HepG2 (cell line): ENCODE results near the gene TBC1D1. TPM values are rescaled to one million over a fixed set of nuclear protein-coding genes. Genes with fewer than 3 reads are reported as not detected.

Experiments
- ATAC-seq: fragments of 200-7000 bp; cut with Tn5 transposase; 3 replicates; pipeline ENCODE4 v1.9.1; 2020; ENCODE audit warnings: mild to moderate bottlenecking, moderate library complexity
- BruUV-seq: library from RNA; stranded (reverse); fragments of 400-500 nt; replicated peaks from 2 replicates; lab custom pipeline; 2021; lab: Mats Ljungman, UMichigan
- CTCF ChIA-PET: fragments of 300-600 bp; formaldehyde crosslinking; extraction: SDS; loops from one replicate; lab custom pipeline; 2021; ENCODE audit warnings: low total read pairs, inconsistent platforms, low intra/inter-chr PET ratio; lab: Yijun Ruan, JAX
- POLR2A ChIA-PET: fragments of 350-600 bp; sonication (Branson Sonifier 250); formaldehyde crosslinking; loops from one replicate; lab custom pipeline; 2020; ENCODE audit warnings: antibody characterized with exemption, inconsistent platforms; lab: Yijun Ruan, JAX
- DNase-seq: peaks from one replicate; pipeline ENCODE4 v3.0.0-alpha.2; 2015; ENCODE audit warnings: low spot score
- FAIRE-seq: peaks from 3 replicates; lab custom pipeline; 2011; peaks lifted over from hg19 to GRCh38; lab: Jason Lieb, UNC
- H2AFZ ChIP-seq: one replicate; pipeline ENCODE4 v1.6.1; 2011; ENCODE audit warnings: low read length, inconsistent platforms
- H3K27ac ChIP-seq: fragments of 300-600 bp; 3 replicates; pipeline ENCODE4 v1.8.0; 2011; ENCODE audit warnings: mixed run types, mild to moderate bottlenecking, mixed read lengths, low read length, inconsistent platforms; ENCODE audit not compliant: insufficient read depth; ENCODE audit errors: extremely low read length
- H3K27me3 ChIP-seq, 2 experiments: fragments of 200-600 bp in 1 of 2; 2 replicates in 1 of 2; 3 replicates in 1 of 2; pipeline versions ENCODE4 v1.6.0 to v1.8.0; 2011; ENCODE audit warnings: low read length in 2 of 2, mild to moderate bottlenecking in 2 of 2, moderate library complexity in 2 of 2, inconsistent platforms in 1 of 2; ENCODE audit not compliant: insufficient read depth in 2 of 2, control insufficient read depth in 1 of 2
- H3K36me3 ChIP-seq, 2 experiments: fragments of 200-600 bp in 1 of 2; replicated peaks in 1 of 2; 2 replicates in 1 of 2; 3 replicates in 1 of 2; pipeline versions ENCODE4 v1.5.1 to v1.8.0; 2011; ENCODE audit warnings: low read length in 2 of 2, inconsistent platforms in 1 of 2; ENCODE audit not compliant: insufficient read depth in 2 of 2, control insufficient read depth in 1 of 2
- H3K4me1 ChIP-seq: 2 replicates; pipeline ENCODE4 v1.5.1; 2012; ENCODE audit warnings: low read length, inconsistent platforms; ENCODE audit not compliant: insufficient read depth
- H3K4me2 ChIP-seq: 2 replicates; pipeline ENCODE4 v1.6.0; 2011; ENCODE audit warnings: low read depth, low read length, inconsistent platforms
- H3K4me3 ChIP-seq, 3 experiments: fragments of 200-600 bp in 1 of 3; sonication (generic), shearing (Covaris generic) in 1 of 3; replicated peaks in 1 of 3; 2 replicates each; pipeline ENCODE4 v1.5.1; 2011 to 2016; ENCODE audit warnings: low read length in 3 of 3, inconsistent platforms in 2 of 3, low read depth in 2 of 3, mild to moderate bottlenecking in 2 of 3, control low read depth in 1 of 3, mixed read lengths in 1 of 3; ENCODE audit not compliant: insufficient read depth in 1 of 3
- H3K79me2 ChIP-seq: one replicate; pipeline ENCODE4 v1.6.1; 2011; ENCODE audit warnings: low read length, inconsistent platforms; ENCODE audit not compliant: insufficient read depth
- H3K9ac ChIP-seq: 2 replicates; pipeline ENCODE4 v1.6.0; 2011; ENCODE audit warnings: mild to moderate bottlenecking, low read depth, low read length, inconsistent platforms; ENCODE audit not compliant: insufficient read depth
- H3K9me3 ChIP-seq: 2 replicates; pipeline ENCODE4 v1.5.1; 2012; ENCODE audit warnings: mild to moderate bottlenecking, low read length
- H4K20me1 ChIP-seq: 2 replicates; pipeline ENCODE4 v1.6.0; 2011; ENCODE audit warnings: inconsistent platforms, mild to moderate bottlenecking, low read length, moderate library complexity; ENCODE audit not compliant: insufficient read depth
- ARID5B ChIP-seq: IDR thresholded peaks from 2 replicates; pipeline ENCODE4 v1.4.0; 2020; ENCODE audit warnings: mild to moderate bottlenecking, missing genetic modification reagents
- CBX1 ChIP-seq: IDR thresholded peaks from one replicate; pipeline ENCODE4 v1.6.1; 2016; ENCODE audit warnings: antibody characterized with exemption, low read depth
- EZH2 ChIP-seq: conservative IDR thresholded peaks from 2 replicates; pipeline ENCODE4 v1.6.1; 2012; ENCODE audit warnings: mild to moderate bottlenecking, low read depth, low read length, moderate library complexity
- FOSL2 ChIP-seq: sonication (generic); formaldehyde crosslinking; IDR thresholded peaks from 2 replicates; pipeline ENCODE4 v1.4.0; 2020; ENCODE audit warnings: missing genetic modification reagents
- NFAT5 ChIP-seq: sonication (generic); formaldehyde crosslinking; IDR thresholded peaks from 2 replicates; pipeline ENCODE4 v1.4.0; 2020; ENCODE audit warnings: missing genetic modification reagents
- SIX4 ChIP-seq: sonication (generic); formaldehyde crosslinking; IDR thresholded peaks from 2 replicates; pipeline ENCODE4 v1.4.0; 2020; ENCODE audit warnings: missing genetic modification reagents
- WIZ ChIP-seq: sonication (generic); formaldehyde crosslinking; IDR thresholded peaks from 2 replicates; pipeline ENCODE4 v1.5.1; 2020; ENCODE audit warnings: mild to moderate bottlenecking, missing genetic modification reagents
- ZNF350 ChIP-seq: sonication (generic); formaldehyde crosslinking; IDR thresholded peaks from 2 replicates; pipeline ENCODE4 v1.4.0; 2020; ENCODE audit warnings: mild to moderate bottlenecking, low read depth, missing genetic modification reagents, borderline replicate concordance
- ZNF790 ChIP-seq: sonication (generic); formaldehyde crosslinking; IDR thresholded peaks from 2 replicates; pipeline ENCODE4 v1.8.0; 2022; ENCODE audit warnings: missing genetic modification reagents, mild to moderate bottlenecking, borderline replicate concordance
- WGBS: methylation state at CpG from one replicate; pipeline ENCODE4 v1.1.6; 2017; ENCODE audit warnings: low lambda C conversion rate; 5-methylcytosine and 5-hydroxymethylcytosine counted together
- in situ Hi-C: cut with HindIII; loops from 2 replicates; pipeline ENCODE4 v1.10.0; 2017; ENCODE audit warnings: low pct_unique_long_range_greater_than_20kb; ENCODE audit not compliant: extremely low pct_ligation_motif_present
- intact Hi-C: fragments of 100-400 bp; cut with micrococcal nuclease; formaldehyde crosslinking; loops from one replicate; pipeline ENCODE4 v1.10.0; 2022; ENCODE audit not compliant: unreplicated experiment
- polyA plus RNA-seq, 8 experiments: library from polyadenylated mRNA; depleted of rRNA in 3 of 8; stranded (reverse) in 7 of 8; unstranded in 1 of 8; fragments of >200 nt; fragmentation: Illumina TruSeq in 4 of 8; extraction: Trizol in 4 of 8; gene quantifications; 2 replicates each; pipeline versions ENCODE4 v1.2.1 to v1.2.3, GENCODE V29; 2011 to 2016; ENCODE audit warnings: low read depth in 4 of 8, missing spikeins in 1 of 8, mixed read lengths in 1 of 8; ENCODE audit not compliant: insufficient read depth in 1 of 8
- total RNA-seq, 5 experiments: library from RNA; depleted of rRNA; stranded (reverse); fragments of >200 nt; fragmentation: Illumina TruSeq; extraction: Trizol; gene quantifications; 2 replicates each; pipeline ENCODE4 v1.2.3, GENCODE V29; 2016; ENCODE audit warnings: low read depth in 1 of 5
- TF ChIP-seq, protein P1 (sequence below): sonication (generic); formaldehyde crosslinking; IDR thresholded peaks from 2 replicates; pipeline ENCODE4 v1.5.0; 2020; ENCODE audit warnings: mild to moderate bottlenecking, missing genetic modification reagents, borderline replicate concordance

Gene TBC1D1
- total and polyA plus RNA-seq, 2 of the 13 experiments (the other 11 are each of a cell fraction or from before 2014, with no cell fraction given), result 37.3 to 62.8 TPM

DNA sequence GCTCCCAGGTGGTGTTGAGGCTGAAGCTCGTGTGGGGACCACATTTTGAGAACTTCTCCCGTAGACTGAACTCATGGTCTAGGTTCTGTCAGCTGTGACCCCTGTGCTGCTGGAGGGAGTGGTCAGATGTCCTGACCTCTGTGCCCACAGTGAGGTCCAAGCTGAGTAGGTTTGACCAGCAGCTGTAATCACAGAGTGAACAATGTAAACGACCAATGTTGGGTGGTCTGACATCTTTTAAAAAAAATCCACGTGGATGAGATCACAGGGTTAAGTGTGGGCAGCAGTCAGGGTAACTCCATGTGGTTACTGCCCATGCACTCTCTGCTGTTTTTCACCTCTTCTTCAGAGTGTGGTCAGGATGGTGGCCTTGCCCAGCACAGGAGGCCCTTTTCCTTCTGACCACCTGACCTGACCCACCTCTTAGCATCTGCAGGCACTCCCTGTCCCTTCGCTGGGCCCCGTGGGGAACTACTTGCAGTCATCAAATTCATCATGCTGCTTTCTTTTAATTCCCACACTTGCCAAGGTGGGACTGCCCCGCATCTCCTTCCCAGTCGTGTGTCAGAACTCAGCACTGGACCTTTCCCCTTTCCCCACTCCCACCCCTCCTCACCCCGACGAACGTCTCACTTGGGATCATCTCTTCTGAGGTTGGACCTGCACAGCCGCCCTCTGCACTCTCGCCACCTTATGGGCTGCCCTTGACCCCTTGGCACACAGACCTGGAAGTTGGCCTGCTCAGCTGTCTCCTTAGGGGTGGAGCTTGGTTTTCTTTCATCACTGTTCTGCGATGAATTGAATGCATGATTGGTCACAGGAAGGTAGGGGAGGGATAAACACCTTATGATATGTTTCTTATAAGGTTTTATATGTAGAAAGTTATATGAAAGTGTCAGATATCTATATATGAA, 189.4 kb downstream of the TBC1D1 start (continued):
- 0 out of 2 replicates have a peak, but pooled peaks have one; percentile 7 for TF ChIP-seq ARID5B (CRISPR knock-in tag)
- TF ChIP-seq EZH2, result no peak

DNA sequence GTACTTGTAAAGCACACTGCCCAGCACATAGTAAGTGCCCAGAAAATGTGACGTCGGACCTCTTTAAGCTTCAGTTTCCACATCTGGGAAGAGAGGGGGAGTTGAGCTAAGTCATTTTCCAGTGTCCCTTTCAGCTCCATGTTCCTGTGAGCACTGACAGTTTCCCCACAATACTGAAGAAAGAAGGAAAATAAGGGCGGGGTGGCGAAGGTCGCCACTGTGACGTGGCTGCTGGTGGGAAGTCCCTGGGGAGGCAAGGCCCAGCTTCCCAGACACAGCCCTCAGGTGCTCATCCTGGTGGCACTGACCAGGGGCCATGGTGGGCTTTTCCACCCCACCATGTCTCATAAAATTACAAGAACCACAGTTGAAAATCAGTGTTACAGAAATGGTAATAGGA, 191.1 kb downstream of the TBC1D1 start:
- no peaks in the 10 kb centered on the region for H3K9me3 ChIP-seq
- in situ Hi-C loops, result no loop called here
- intact Hi-C loops, result no loop called here
- no peaks in the 10 kb centered on the region for H4K20me1 ChIP-seq
- H3K4me1 ChIP-seq, result peaks cover 71% of the 10 kb centered on the region
- H3K36me3 ChIP-seq, result peaks cover 3 to 6% of the 10 kb centered on the region in 2 experiments; a peak in 3 of 5 replicates
- ChIA-PET POLR2A (interaction anchor here (1.4 to 5.3 kb wide), 2 partner anchors 51 to 79 kb away, joined by 5 to 42 read pairs; no protein-coding TSS in a partner anchor), CTCF (no interaction called here)
- no peaks in the 10 kb centered on the region for H3K27me3 ChIP-seq
- WGBS, result 97% methylated on average over 6 of the region's 6 CpGs
- no peak overlapping the region for H3K27ac ChIP-seq
- H3K4me2 ChIP-seq, result no peak overlapping the region
- FAIRE-seq (no peak), ATAC-seq (no peak), DNase-seq (no peak)
- no peak overlapping the region for H2AFZ ChIP-seq
- no peaks in the 10 kb centered on the region for H3K79me2 ChIP-seq
- H3K9ac ChIP-seq, result no peak overlapping the region
- H3K4me3 ChIP-seq, result no peak overlapping the region
- BruUV-seq, result no TSS peak
- TF ChIP-seq, protein P1, sequence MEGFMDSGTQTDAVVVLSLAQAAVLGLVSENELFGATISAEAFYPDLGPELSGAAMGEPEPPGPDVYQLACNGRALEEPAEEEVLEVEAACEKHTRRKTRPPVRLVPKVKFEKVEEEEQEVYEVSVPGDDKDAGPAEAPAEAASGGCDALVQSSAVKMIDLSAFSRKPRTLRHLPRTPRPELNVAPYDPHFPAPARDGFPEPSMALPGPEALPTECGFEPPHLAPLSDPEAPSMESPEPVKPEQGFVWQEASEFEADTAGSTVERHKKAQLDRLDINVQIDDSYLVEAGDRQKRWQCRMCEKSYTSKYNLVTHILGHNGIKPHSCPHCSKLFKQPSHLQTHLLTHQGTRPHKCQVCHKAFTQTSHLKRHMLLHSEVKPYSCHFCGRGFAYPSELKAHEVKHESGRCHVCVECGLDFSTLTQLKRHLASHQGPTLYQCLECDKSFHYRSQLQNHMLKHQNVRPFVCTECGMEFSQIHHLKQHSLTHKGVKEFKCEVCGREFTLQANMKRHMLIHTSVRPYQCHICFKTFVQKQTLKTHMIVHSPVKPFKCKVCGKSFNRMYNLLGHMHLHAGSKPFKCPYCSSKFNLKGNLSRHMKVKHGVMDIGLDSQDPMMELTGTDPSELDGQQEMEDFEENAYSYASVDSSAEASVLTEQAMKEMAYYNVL (CRISPR knock-in tag), result no peak
- TF ChIP-seq WIZ (CRISPR knock-in tag), result no peak
- TF ChIP-seq ZNF790 (CRISPR knock-in tag), result no peak
- TF ChIP-seq ZNF350 (CRISPR knock-in tag), result no peak
- no peak for TF ChIP-seq SIX4 (CRISPR knock-in tag)
- TF ChIP-seq NFAT5 (CRISPR knock-in tag), result no peak
- no peak for TF ChIP-seq FOSL2 (CRISPR knock-in tag)
- TF ChIP-seq CBX1, result no peak
